IMR-90 (cell line): ENCODE measurements around the gene ADM. TPM values are rescaled to one million over a fixed set of nuclear protein-coding genes. Genes with fewer than 3 reads are reported as not detected.
A peak's percentile ranks its signal among the peaks of the same experiment; 100 is the strongest.

Experiments used
- ATAC-seq: fragments of 200-7000 bp; cut with Tn5 transposase; 2 replicates; pipeline ENCODE4 v1.9.1; 2020; ENCODE audit warnings: low read depth, mild to moderate bottlenecking, moderate library complexity
- BruUV-seq: library from RNA; stranded (reverse); fragments of 400-500 nt; replicated peaks from 2 replicates; lab custom pipeline; 2021; lab: Mats Ljungman, UMichigan
- CTCF ChIA-PET: fragments of 300-600 bp; formaldehyde crosslinking; extraction: SDS; loops from one replicate; lab custom pipeline; 2021; ENCODE audit warnings: antibody characterized with exemption; lab: Yijun Ruan, JAX
- POLR2A ChIA-PET: fragments of 300-600 bp; sonication (Branson Sonifier 250); formaldehyde crosslinking; loops from one replicate; lab custom pipeline; 2022; ENCODE audit warnings: antibody characterized with exemption; ENCODE audit not compliant: unreplicated experiment; lab: Charles Lee
- DNase-seq: peaks from one replicate; pipeline ENCODE4 v3.0.0; 2013
- H2AFZ ChIP-seq: replicated peaks from 2 replicates; pipeline ENCODE3; 2013; ENCODE audit warnings: low read length, mild to moderate bottlenecking; ENCODE audit not compliant: poor library complexity
- H2AK5ac ChIP-seq: 2 replicates; pipeline ENCODE4 v1.6.1; 2013; ENCODE audit warnings: low read depth, low read length, inconsistent platforms
- H2AK9ac ChIP-seq: replicated peaks from 2 replicates; pipeline ENCODE3; 2013; ENCODE audit warnings: mild to moderate bottlenecking, low read depth, low read length, moderate library complexity; ENCODE audit not compliant: poor library complexity
- H2BK120ac ChIP-seq: 2 replicates; pipeline ENCODE4 v1.6.1; 2013; ENCODE audit warnings: low read depth, low read length, inconsistent platforms
- H2BK15ac ChIP-seq: 3 replicates; pipeline ENCODE4 v1.6.1; 2013; ENCODE audit warnings: low read depth, low read length, inconsistent platforms
- H2BK20ac ChIP-seq: 2 replicates; pipeline ENCODE4 v1.6.1; 2013; ENCODE audit warnings: low read depth, mild to moderate bottlenecking, inconsistent platforms, low read length, moderate library complexity
- H2BK5ac ChIP-seq: 2 replicates; pipeline ENCODE4 v1.6.1; 2013; ENCODE audit warnings: mild to moderate bottlenecking, low read depth, low read length, inconsistent platforms; ENCODE audit not compliant: poor library complexity, severe bottlenecking
- H3K14ac ChIP-seq: replicated peaks from 2 replicates; pipeline ENCODE4 v1.6.1; 2013; ENCODE audit warnings: low read depth, low read length, inconsistent platforms
- H3K18ac ChIP-seq: 2 replicates; pipeline ENCODE4 v1.6.1; 2013; ENCODE audit warnings: low read depth, low read length, control low read depth
- H3K23ac ChIP-seq: 2 replicates; pipeline ENCODE4 v1.6.1; 2013; ENCODE audit warnings: low read depth, low read length, inconsistent platforms
- H3K27ac ChIP-seq: 2 replicates; pipeline ENCODE4 v1.5.1; 2013; ENCODE audit warnings: mild to moderate bottlenecking, control low read depth, low read length; ENCODE audit not compliant: insufficient read depth
- H3K27me3 ChIP-seq: 2 replicates; pipeline ENCODE4 v1.6.1; 2013; ENCODE audit warnings: low read length; ENCODE audit not compliant: control insufficient read depth, insufficient read depth
- H3K36me3 ChIP-seq: 2 replicates; pipeline ENCODE4 v1.6.1; 2013; ENCODE audit warnings: low read length, mixed read lengths; ENCODE audit not compliant: control insufficient read depth, insufficient read depth
- H3K4ac ChIP-seq: 2 replicates; pipeline ENCODE4 v1.6.1; 2013; ENCODE audit warnings: low read depth, low read length, inconsistent platforms
- H3K4me1 ChIP-seq: 2 replicates; pipeline ENCODE4 v1.6.1; 2013; ENCODE audit warnings: low read length, mixed read lengths; ENCODE audit not compliant: control insufficient read depth, insufficient read depth
- H3K4me2 ChIP-seq: 2 replicates; pipeline ENCODE4 v1.6.1; 2013; ENCODE audit warnings: low read depth, mild to moderate bottlenecking, control low read depth, low read length, moderate library complexity
- H3K4me3 ChIP-seq: 2 replicates; pipeline ENCODE4 v1.5.1; 2013; ENCODE audit warnings: low read depth, mild to moderate bottlenecking, control low read depth, low read length, moderate library complexity; ENCODE audit not compliant: insufficient read depth
- H3K56ac ChIP-seq: 2 replicates; pipeline ENCODE4 v1.6.1; 2013; ENCODE audit warnings: low read length, inconsistent platforms; ENCODE audit not compliant: insufficient read depth; ENCODE audit errors: extremely low read depth
- H3K79me1 ChIP-seq, 2 experiments: 2 replicates each; pipeline ENCODE4 v1.6.1; 2013; ENCODE audit warnings: low read length in 2 of 2, inconsistent platforms in 1 of 2, low read depth in 1 of 2
- H3K9ac ChIP-seq: 2 replicates; pipeline ENCODE4 v1.6.1; 2013; ENCODE audit warnings: low read depth, low read length, control low read depth
- H3K9me1 ChIP-seq: 2 replicates; pipeline ENCODE4 v1.6.1; 2013; ENCODE audit warnings: low read length, inconsistent platforms; ENCODE audit not compliant: insufficient read depth
- H3K9me3 ChIP-seq: 2 replicates; pipeline ENCODE4 v1.6.1; 2013; ENCODE audit warnings: low read length; ENCODE audit not compliant: control insufficient read depth, insufficient read depth
- H4K20me1 ChIP-seq: 2 replicates; pipeline ENCODE4 v1.6.1; 2013; ENCODE audit warnings: low read length, inconsistent platforms; ENCODE audit not compliant: insufficient read depth
- H4K5ac ChIP-seq: 2 replicates; pipeline ENCODE4 v1.6.1; 2013; ENCODE audit warnings: mild to moderate bottlenecking, low read depth, low read length, control low read depth
- H4K8ac ChIP-seq, 2 experiments: 2 replicates each; pipeline ENCODE4 v1.6.1; 2013; ENCODE audit warnings: low read depth in 2 of 2, low read length in 2 of 2, control low read depth in 1 of 2, inconsistent platforms in 1 of 2
- H4K91ac ChIP-seq: 2 replicates; pipeline ENCODE4 v1.6.1; 2013; ENCODE audit warnings: low read depth, low read length, inconsistent platforms; ENCODE audit not compliant: insufficient read depth
- BHLHE40 ChIP-seq: fragments of 150-350 bp; IDR thresholded peaks from 2 replicates; pipeline ENCODE4 v1.6.1; 2016; ENCODE audit warnings: mild to moderate bottlenecking, low read depth, low read length
- CEBPB ChIP-seq: IDR thresholded peaks from 2 replicates; pipeline ENCODE4 v1.6.1; 2012; ENCODE audit warnings: low read depth, low read length, improper control_type of control experiment
- CHD1 ChIP-seq: IDR thresholded peaks from 2 replicates; pipeline ENCODE4 v1.6.1; 2012; ENCODE audit warnings: low read depth, low read length, improper control_type of control experiment
- CTCF ChIP-seq: conservative IDR thresholded peaks from 2 replicates; pipeline ENCODE4 v1.5.1; 2012; ENCODE audit warnings: mild to moderate bottlenecking, low read depth, low read length, improper control_type of control experiment
- FOS ChIP-seq: fragments of 150-350 bp; IDR thresholded peaks from 2 replicates; pipeline ENCODE4 v1.6.1; 2016; ENCODE audit warnings: low read depth, low read length
- MAFK ChIP-seq: IDR thresholded peaks from 2 replicates; pipeline ENCODE4 v1.6.1; 2012; ENCODE audit warnings: low read depth, low read length, improper control_type of control experiment
- MXI1 ChIP-seq: IDR thresholded peaks from 2 replicates; pipeline ENCODE4 v1.6.1; 2012; ENCODE audit warnings: low read depth, mild to moderate bottlenecking, low read length, moderate library complexity, borderline replicate concordance
- NFE2L2 ChIP-seq: fragments of 150-350 bp; IDR thresholded peaks from 2 replicates; pipeline ENCODE4 v1.6.1; 2016; ENCODE audit warnings: low read depth, mild to moderate bottlenecking, low read length
- POLR2A ChIP-seq: IDR thresholded peaks from 2 replicates; pipeline ENCODE4 v1.6.1; 2012; ENCODE audit warnings: mild to moderate bottlenecking, low read depth, low read length
- RAD21 ChIP-seq: IDR thresholded peaks from 2 replicates; pipeline ENCODE4 v1.6.1; 2012; ENCODE audit warnings: low read length, improper control_type of control experiment
- RCOR1 ChIP-seq: IDR thresholded peaks from 2 replicates; pipeline ENCODE4 v1.6.1; 2012; ENCODE audit warnings: mild to moderate bottlenecking, low read length, improper control_type of control experiment; ENCODE audit not compliant: insufficient replicate concordance
- RFX5 ChIP-seq: IDR thresholded peaks from 2 replicates; pipeline ENCODE4 v1.8.0; 2012; ENCODE audit warnings: low read depth, mild to moderate bottlenecking, low read length, moderate library complexity
- SMC3 ChIP-seq: fragments of 150-350 bp; IDR thresholded peaks from 2 replicates; pipeline ENCODE4 v1.6.1; 2016; ENCODE audit warnings: low read depth, mild to moderate bottlenecking, antibody characterized with exemption, low read length, moderate library complexity
- USF2 ChIP-seq: fragments of 150-350 bp; IDR thresholded peaks from 2 replicates; pipeline ENCODE4 v1.6.1; 2017; ENCODE audit warnings: mild to moderate bottlenecking, antibody characterized with exemption, low read length, low read depth
- WGBS, 2 experiments: methylation state at CpG; one replicate each; pipeline versions ENCODE4 v1.1.5 to v1.1.7; 2013; ENCODE audit warnings: missing lambda C conversion rate in 2 of 2; ENCODE audit not compliant: insufficient read length in 1 of 2; ENCODE audit errors: extremely low coverage in 2 of 2; 5-methylcytosine and 5-hydroxymethylcytosine counted together
- dilution Hi-C: fragments of 300-500 bp; cut with HindIII; formaldehyde crosslinking; loops from one replicate; pipeline ENCODE4 v1.14.3; 2018; ENCODE audit warnings: low sequenced_read_pairs; ENCODE audit not compliant: unreplicated experiment
- in situ Hi-C: fragments of 300-500 bp; cut with MboI; formaldehyde crosslinking; loops from 3 replicates; pipeline ENCODE4 v1.14.3; 2019; ENCODE audit warnings: low sequenced_read_pairs, inconsistent platforms, mixed read lengths
- intact Hi-C: fragments of 100-400 bp; cut with micrococcal nuclease; formaldehyde crosslinking; loops from 2 replicates; pipeline ENCODE4 v1.10.0; 2022
- polyA plus RNA-seq, 3 experiments: library from polyadenylated mRNA; depleted of rRNA; stranded (reverse); fragments of >200 nt; gene quantifications; 2 replicates each; pipeline ENCODE4 v1.2.3, GENCODE V29; 2012; ENCODE audit warnings: low replicate concordance in 1 of 3
- total RNA-seq: library from RNA; depleted of rRNA; stranded (reverse); fragments of >200 nt; gene quantifications from 2 replicates; pipeline ENCODE4 v1.2.3, GENCODE V29; 2012
- TF ChIP-seq, protein P1 (sequence below): fragments of 150-350 bp; IDR thresholded peaks from 2 replicates; pipeline ENCODE4 v1.6.1; 2016; ENCODE audit warnings: low read depth, mild to moderate bottlenecking, low read length, moderate library complexity, borderline replicate concordance

ADM gene
- total and polyA plus RNA-seq, 2 of the 4 experiments (the other 2 are of a cell fraction), result 357 to 559 TPM

GRCh38 chr11:10307022-10307399 is 2.1 kb downstream of the ADM start:
- Histone ChIP-seq H3K4me3 (peak overlapping the region; percentile 65), H3K36me3 (peaks cover 22% of the 10 kb centered on the region), H4K20me1 (peaks cover 43% of the 10 kb centered on the region), H2BK120ac (peak overlapping the region; percentile 24), H3K9ac (peak overlapping the region; percentile 76), H3K9me1 (peaks cover 4% of the 10 kb centered on the region; the same call in 1 of the 2 replicates), H2AK9ac (peak overlapping the region; percentile 86), H4K91ac (peak overlapping the region; percentile 29; the same call in 1 of the 2 replicates), H2BK5ac (peak overlapping the region; percentile 92), H4K5ac (peak overlapping the region; percentile 7; the same call in 1 of the 2 replicates), H2AK5ac (no peak overlapping the region), H3K4ac (peak overlapping the region; percentile 75), H2BK15ac (no peak overlapping the region), H3K4me2 (peak overlapping the region; percentile 62), H3K9me3 (no peaks in the 10 kb centered on the region), H3K56ac (peak overlapping the region; percentile 92), H3K79me1 (peaks cover 0 to 36% of the 10 kb centered on the region in 2 experiments; a peak in 2 of 4 replicates), H3K27ac (peak overlapping the region; percentile 90), H2BK20ac (no peak overlapping the region), H3K27me3 (no peaks in the 10 kb centered on the region), H3K18ac (peak overlapping the region; percentile 70), H3K14ac (peak overlapping the region; percentile 98), H3K23ac (peak overlapping the region; percentile 94), H4K8ac (peak overlapping the region; percentile 13 to 67; a peak in 3 of 4 replicates), H3K4me1 (peaks cover 7% of the 10 kb centered on the region), H2AFZ (peak overlapping the region; percentile 77)
- DNase-seq, result no peak
- CTCF ChIA-PET, result interaction anchor here (1.2 kb wide), 1 partner anchor 100 kb away, joined by 3 read pairs; no protein-coding TSS in a partner anchor
- in situ Hi-C loops (loop anchor here (10.0 to 25.0 kb wide), 2 partner anchors 332 to 695 kb away; no protein-coding TSS in a partner anchor), intact Hi-C loops (loop anchor here (1.0 to 10.0 kb wide), 3 partner anchors 192 to 400 kb away; no protein-coding TSS in a partner anchor), dilution Hi-C loops (no loop called here)
- BruUV-seq, result no TSS peak
- POLR2A ChIA-PET, result interaction anchor here (1.1 to 1.6 kb wide), 2 partner anchors 148 to 532 kb away, joined by 3 to 4 read pairs; partner anchors contain the start of gene AMPD3
- ATAC-seq, result no peak
- no CpG with 5 or more reads among the region's 9 CpGs for WGBS, 2 experiments
- no peak for TF ChIP-seq RFX5
- TF ChIP-seq MXI1, result no peak
- no peak for TF ChIP-seq NFE2L2
- TF ChIP-seq RAD21, result no peak
- TF ChIP-seq CHD1, result no peak; the same call in none of the 2 replicates
- no peak for TF ChIP-seq SMC3
- TF ChIP-seq RCOR1, result no peak
- TF ChIP-seq MAFK, result no peak
- TF ChIP-seq USF2, result no peak
- no peak for TF ChIP-seq POLR2A
- no peak for TF ChIP-seq CEBPB
- TF ChIP-seq, protein P1, sequence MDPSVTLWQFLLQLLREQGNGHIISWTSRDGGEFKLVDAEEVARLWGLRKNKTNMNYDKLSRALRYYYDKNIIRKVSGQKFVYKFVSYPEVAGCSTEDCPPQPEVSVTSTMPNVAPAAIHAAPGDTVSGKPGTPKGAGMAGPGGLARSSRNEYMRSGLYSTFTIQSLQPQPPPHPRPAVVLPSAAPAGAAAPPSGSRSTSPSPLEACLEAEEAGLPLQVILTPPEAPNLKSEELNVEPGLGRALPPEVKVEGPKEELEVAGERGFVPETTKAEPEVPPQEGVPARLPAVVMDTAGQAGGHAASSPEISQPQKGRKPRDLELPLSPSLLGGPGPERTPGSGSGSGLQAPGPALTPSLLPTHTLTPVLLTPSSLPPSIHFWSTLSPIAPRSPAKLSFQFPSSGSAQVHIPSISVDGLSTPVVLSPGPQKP, result no peak
- no peak for TF ChIP-seq CTCF
- TF ChIP-seq FOS, result no peak
- TF ChIP-seq BHLHE40, result no peak
